LNCaP clone FGC (cell line): ENCODE results near the gene PNP.

ENCODE experiments used
- DNase-seq: peaks from one replicate; pipeline ENCODE4 v3.0.0-alpha.2; 2011; ENCODE audit warnings: low read depth
- H3K4me3 ChIP-seq: 2 replicates; pipeline ENCODE4 v1.5.1; 2011; ENCODE audit warnings: mild to moderate bottlenecking, low read depth, low read length, control low read depth
- CTCF ChIP-seq: IDR thresholded peaks from 2 replicates; pipeline ENCODE4 v1.5.1; 2012; ENCODE audit warnings: mild to moderate bottlenecking; ENCODE audit not compliant: control insufficient read depth, insufficient read depth; ENCODE audit errors: extremely low read depth

The PNP gene

GRCh38 chr14:20478894-20479293, 9.7 kb downstream of the PNP start:
- no peak for TF ChIP-seq CTCF
- H3K4me3 ChIP-seq: no peak overlapping the region
- DNase-seq: no peak

GRCh38 chr14:20482382-20482781, 13.2 kb downstream of the PNP start:
- no peak overlapping the region for H3K4me3 ChIP-seq
- TF ChIP-seq CTCF: no peak
- no peak for DNase-seq

DNA sequence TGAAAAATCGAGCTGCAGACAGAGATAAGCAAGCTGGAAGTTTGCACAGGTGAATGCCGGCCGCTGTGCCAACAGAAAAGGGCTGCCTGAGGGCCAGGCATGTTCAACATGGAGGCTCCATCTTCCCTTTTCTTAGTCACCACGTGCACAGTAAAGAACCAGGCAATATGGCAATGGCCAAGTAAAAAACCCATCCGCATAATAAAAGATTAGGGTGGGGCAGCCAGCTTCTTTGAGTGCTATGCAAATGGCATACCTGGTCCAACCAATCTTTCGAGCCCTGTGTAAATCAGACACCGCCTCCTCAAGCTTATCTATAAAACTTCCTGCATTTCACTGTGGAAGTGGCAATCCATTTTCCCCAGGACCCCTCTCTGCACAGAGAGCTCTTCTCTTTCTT, 16.7 kb downstream of the PNP start:
- no peak for DNase-seq
- no peak overlapping the region for H3K4me3 ChIP-seq
- TF ChIP-seq CTCF: no peak

DNA sequence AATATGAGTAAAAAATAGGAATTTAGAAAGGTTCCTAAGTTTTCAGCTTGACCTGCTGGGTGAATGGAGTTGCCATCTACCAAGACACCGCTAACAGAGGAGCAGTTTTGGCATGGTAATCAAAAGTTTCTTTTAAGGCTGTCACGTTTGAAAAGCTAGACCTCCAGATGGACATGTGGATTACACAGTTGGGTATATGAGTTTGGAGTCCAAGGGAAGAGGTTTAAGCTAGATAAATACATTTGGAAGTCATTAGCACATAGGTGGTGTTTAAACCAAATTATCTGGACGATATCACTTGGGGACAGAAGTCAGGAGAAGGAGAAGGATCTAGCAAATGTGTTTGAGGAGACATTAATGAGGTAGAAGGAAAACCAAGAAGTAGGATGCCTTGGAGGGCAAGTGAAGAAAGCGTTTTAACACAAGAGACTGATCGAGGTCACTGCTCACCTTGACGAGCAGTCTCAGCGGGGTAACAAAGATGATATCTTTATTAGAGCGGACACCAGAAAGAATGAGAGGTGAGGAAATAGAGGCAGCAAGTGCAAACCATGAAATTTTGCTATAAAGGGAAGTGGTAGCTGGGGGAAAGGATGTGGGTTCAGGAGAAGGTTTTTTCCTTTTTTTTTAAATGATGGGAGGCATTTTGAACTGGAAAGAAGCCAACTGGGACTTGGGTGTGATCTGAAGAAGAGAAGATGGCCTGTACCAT, 17.6 kb downstream of the PNP start:
- no peak overlapping the region for H3K4me3 ChIP-seq
- no peak for DNase-seq
- TF ChIP-seq CTCF: no peak

GRCh38 chr14:20487396-20487725, 18.2 kb downstream of the PNP start:
- no peak overlapping the region for H3K4me3 ChIP-seq
- peak; percentile 17; the same call in 1 of the 2 replicates for TF ChIP-seq CTCF
- no peak for DNase-seq

- DNase-seq: no peak
- TF ChIP-seq CTCF: no peak
- no peak overlapping the region for H3K4me3 ChIP-seq
Measured at GRCh38 chr14:20489093-20489994, 20.1 kb downstream of the PNP start.
